ENCODE data around the gene PRDX5. TPM values are rescaled to one million over a fixed set of nuclear protein-coding genes. Genes with fewer than 3 reads are reported as not detected.

The PRDX5 gene
- total and polyA plus RNA-seq, 10 of the 15 experiments (the other 5 are each of a cell fraction or from before 2014, with no cell fraction given) = 95.7 to 406 (median 240) TPM

- no peak for ATAC-seq
- ChIA-PET CTCF (interaction anchor here (0.9 to 2.3 kb wide), 3 partner anchors 13 to 83 kb away, joined by 3 to 7 read pairs (median 4); partner anchors contain the start of gene CATSPERZ), POLR2A (interaction anchor here (0.5 kb wide), 1 partner anchor 602 kb away, joined by 4 read pairs; no protein-coding TSS in a partner anchor), RAD21 (ENCODE audit: unreplicated experiment) (no interaction called here), SMC1A (ENCODE audit: uncharacterized antibody, unreplicated experiment) (interaction anchor here (1.4 kb wide), 1 partner anchor 82 kb away, joined by 3 read pairs; no protein-coding TSS in a partner anchor)
- Histone ChIP-seq H3K79me2 (ENCODE audit: control insufficient read depth, insufficient read depth, low read length) (peaks cover 15% of the 10 kb centered on the region), H3K4me2 (ENCODE audit: control insufficient read depth, insufficient read depth) (no peak overlapping the region), H3K4me1 (ENCODE audit: control insufficient read depth, insufficient read depth, low read length) (peaks cover 7% of the 10 kb centered on the region), H3K27me3 (replicated peaks in 1 of 2; ENCODE audit: control insufficient read depth in 2 of 2, insufficient read depth in 2 of 2, low read length in 1 of 2) (peaks cover under 1 to 5% of the 10 kb centered on the region in 2 experiments), H3K27ac (ENCODE audit: control insufficient read depth, insufficient read depth) (no peak overlapping the region), H3K4me3 (no peak overlapping the region), H3K9ac (ENCODE audit: control insufficient read depth, insufficient read depth, low read length) (no peak overlapping the region), H3K9me3 (replicated peaks; ENCODE audit: control insufficient read depth, insufficient read depth, low read length) (no peaks in the 10 kb centered on the region), H2AFZ (ENCODE audit: control insufficient read depth, low read depth, low read length) (no peak overlapping the region), H3K36me3 (ENCODE audit: control insufficient read depth in 2 of 2, insufficient read depth in 2 of 2, low read length in 1 of 2) (peaks cover 0 to 2% of the 10 kb centered on the region in 2 experiments; a peak in 2 of 4 replicates), H4K20me1 (ENCODE audit: control insufficient read depth, insufficient read depth) (no peaks in the 10 kb centered on the region)
- intact Hi-C loops (cut with micrococcal nuclease; ENCODE audit: unreplicated experiment) (no loop called here), in situ Hi-C loops (cut with MboI) (no loop called here)
- TF ChIP-seq, protein P1, sequence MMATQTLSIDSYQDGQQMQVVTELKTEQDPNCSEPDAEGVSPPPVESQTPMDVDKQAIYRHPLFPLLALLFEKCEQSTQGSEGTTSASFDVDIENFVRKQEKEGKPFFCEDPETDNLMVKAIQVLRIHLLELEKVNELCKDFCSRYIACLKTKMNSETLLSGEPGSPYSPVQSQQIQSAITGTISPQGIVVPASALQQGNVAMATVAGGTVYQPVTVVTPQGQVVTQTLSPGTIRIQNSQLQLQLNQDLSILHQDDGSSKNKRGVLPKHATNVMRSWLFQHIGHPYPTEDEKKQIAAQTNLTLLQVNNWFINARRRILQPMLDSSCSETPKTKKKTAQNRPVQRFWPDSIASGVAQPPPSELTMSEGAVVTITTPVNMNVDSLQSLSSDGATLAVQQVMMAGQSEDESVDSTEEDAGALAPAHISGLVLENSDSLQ (IDR thresholded peaks at IDR 0.05) = no peak
- no peak for TF ChIP-seq SMC3 (IDR thresholded peaks at IDR 0.05; ENCODE audit: borderline replicate concordance, low read length)
- no peak for TF ChIP-seq STAT1 (conservative IDR thresholded peaks at IDR 0.05)
- no peak for TF ChIP-seq SRF (IDR thresholded peaks at IDR 0.05; ENCODE audit: low read depth in 2 of 2, low read length in 2 of 2)
- no peak for TF ChIP-seq MYB (IDR thresholded peaks at IDR 0.05; ENCODE audit: borderline replicate concordance, low read depth, low read length)
- TF ChIP-seq MEF2B (IDR thresholded peaks at IDR 0.05; ENCODE audit: partially characterized antibody, poor library complexity, severe bottlenecking) = no peak
- no peak for TF ChIP-seq TAF1 (IDR thresholded peaks at IDR 0.05; ENCODE audit: borderline replicate concordance, low read depth, low read length)
- DNase-seq (ENCODE audit: low read depth, low spot score) = no peak
- BruUV-seq (replicated peaks) = no TSS peak
- WGBS (ENCODE audit: insufficient coverage, insufficient replicate concordance, low lambda C conversion rate, missing lambda C conversion rate) = 87% methylated on average over 31 of the region's 33 CpGs
- FAIRE-seq = no peak
Observed at GRCh38 chr11:64287676-64288352, 30.1 kb upstream of the PRDX5 start.

All from GM12878 (cell line).